GM06990 (cell line): ENCODE measurements around the gene PARP4.
A peak's percentile ranks its signal among the peaks of the same experiment; 100 is the strongest.

Source experiments
- DNase-seq: peaks from one replicate; pipeline ENCODE4 v3.0.0-alpha.2; 2011; ENCODE audit not compliant: insufficient read length; ENCODE audit errors: extremely low read depth
- H3K27me3 ChIP-seq: replicated peaks from 2 replicates; pipeline ENCODE4 v1.6.0; 2011; ENCODE audit warnings: low read length; ENCODE audit not compliant: control insufficient read depth, insufficient read depth
- H3K36me3 ChIP-seq: 2 replicates; pipeline ENCODE4 v1.5.1; 2011; ENCODE audit warnings: low read length; ENCODE audit not compliant: control insufficient read depth, insufficient read depth
- H3K4me3 ChIP-seq: replicated peaks from 2 replicates; pipeline ENCODE4 v1.5.1; 2011; ENCODE audit warnings: low read depth, mild to moderate bottlenecking, control low read depth, low read length
- TF ChIP-seq, protein P1 (sequence below): IDR thresholded peaks from 2 replicates; pipeline ENCODE4 v1.5.1; 2011; ENCODE audit warnings: low read length, control low read depth, mild to moderate bottlenecking, inconsistent platforms; ENCODE audit not compliant: insufficient read depth, poor library complexity, severe bottlenecking

The PARP4 gene

DNA sequence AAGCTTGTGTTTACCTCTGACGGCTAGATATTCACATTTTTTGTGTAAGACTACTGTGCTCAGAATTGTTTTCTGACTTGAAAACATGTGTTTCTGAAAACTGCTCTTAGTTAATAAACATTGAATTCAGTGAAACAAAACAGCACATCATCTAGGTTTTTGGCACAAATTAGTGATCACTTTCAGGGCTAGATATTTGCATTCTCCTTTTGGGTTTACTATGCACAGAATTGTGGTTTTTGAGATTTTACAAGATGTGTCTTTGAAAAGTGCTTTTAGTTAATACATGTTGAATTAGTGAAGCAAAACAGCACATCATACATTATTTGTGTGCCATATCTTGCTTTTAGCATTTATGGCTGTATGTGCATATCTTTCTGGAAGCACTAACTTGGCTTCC, 8.2 kb upstream of the PARP4 start:
- Histone ChIP-seq H3K27me3 (no peaks in the 10 kb centered on the region), H3K36me3 (no peaks in the 10 kb centered on the region), H3K4me3 (no peak overlapping the region)
- no peak for DNase-seq
- TF ChIP-seq, protein P1, sequence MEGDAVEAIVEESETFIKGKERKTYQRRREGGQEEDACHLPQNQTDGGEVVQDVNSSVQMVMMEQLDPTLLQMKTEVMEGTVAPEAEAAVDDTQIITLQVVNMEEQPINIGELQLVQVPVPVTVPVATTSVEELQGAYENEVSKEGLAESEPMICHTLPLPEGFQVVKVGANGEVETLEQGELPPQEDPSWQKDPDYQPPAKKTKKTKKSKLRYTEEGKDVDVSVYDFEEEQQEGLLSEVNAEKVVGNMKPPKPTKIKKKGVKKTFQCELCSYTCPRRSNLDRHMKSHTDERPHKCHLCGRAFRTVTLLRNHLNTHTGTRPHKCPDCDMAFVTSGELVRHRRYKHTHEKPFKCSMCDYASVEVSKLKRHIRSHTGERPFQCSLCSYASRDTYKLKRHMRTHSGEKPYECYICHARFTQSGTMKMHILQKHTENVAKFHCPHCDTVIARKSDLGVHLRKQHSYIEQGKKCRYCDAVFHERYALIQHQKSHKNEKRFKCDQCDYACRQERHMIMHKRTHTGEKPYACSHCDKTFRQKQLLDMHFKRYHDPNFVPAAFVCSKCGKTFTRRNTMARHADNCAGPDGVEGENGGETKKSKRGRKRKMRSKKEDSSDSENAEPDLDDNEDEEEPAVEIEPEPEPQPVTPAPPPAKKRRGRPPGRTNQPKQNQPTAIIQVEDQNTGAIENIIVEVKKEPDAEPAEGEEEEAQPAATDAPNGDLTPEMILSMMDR = no peak

- no peak overlapping the region for H3K4me3 ChIP-seq
- no peaks in the 10 kb centered on the region for H3K27me3 ChIP-seq
- no peak for DNase-seq
- no peaks in the 10 kb centered on the region for H3K36me3 ChIP-seq
- TF ChIP-seq, protein P1 = no peak
Observed at GRCh38 chr13:24516919-24517318, 4.3 kb upstream of the PARP4 start.

DNA sequence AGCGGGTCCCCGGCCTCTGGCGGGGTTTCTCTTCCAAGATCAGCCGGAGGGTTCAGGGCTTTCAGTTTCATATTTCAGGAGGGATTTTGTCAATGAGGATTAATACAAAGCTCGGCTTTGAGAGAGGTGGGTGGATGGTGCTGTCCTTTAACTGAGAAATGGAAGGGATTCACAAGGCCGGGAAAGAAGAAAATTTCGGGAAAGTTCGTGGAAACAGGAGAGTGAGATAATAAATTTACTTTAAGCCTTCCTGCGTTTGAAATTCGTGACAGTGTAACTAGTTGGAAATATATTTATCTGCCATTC, 283 bp upstream of the PARP4 start:
- H3K27me3 ChIP-seq = no peaks in the 10 kb centered on the region
- TF ChIP-seq, protein P1 = no peak
- H3K4me3 ChIP-seq = peak overlapping the region; percentile 98
- H3K36me3 ChIP-seq = no peaks in the 10 kb centered on the region
- no peak for DNase-seq

- Histone ChIP-seq H3K4me3 (peak overlapping the region; percentile 98), H3K27me3 (no peaks in the 10 kb centered on the region), H3K36me3 (no peaks in the 10 kb centered on the region; the same call in 1 of the 2 replicates)
- peak; percentile 32 for DNase-seq
- TF ChIP-seq, protein P1 = no peak
Observed at GRCh38 chr13:24511816-24512196, 772 bp downstream of the PARP4 start.

DNA sequence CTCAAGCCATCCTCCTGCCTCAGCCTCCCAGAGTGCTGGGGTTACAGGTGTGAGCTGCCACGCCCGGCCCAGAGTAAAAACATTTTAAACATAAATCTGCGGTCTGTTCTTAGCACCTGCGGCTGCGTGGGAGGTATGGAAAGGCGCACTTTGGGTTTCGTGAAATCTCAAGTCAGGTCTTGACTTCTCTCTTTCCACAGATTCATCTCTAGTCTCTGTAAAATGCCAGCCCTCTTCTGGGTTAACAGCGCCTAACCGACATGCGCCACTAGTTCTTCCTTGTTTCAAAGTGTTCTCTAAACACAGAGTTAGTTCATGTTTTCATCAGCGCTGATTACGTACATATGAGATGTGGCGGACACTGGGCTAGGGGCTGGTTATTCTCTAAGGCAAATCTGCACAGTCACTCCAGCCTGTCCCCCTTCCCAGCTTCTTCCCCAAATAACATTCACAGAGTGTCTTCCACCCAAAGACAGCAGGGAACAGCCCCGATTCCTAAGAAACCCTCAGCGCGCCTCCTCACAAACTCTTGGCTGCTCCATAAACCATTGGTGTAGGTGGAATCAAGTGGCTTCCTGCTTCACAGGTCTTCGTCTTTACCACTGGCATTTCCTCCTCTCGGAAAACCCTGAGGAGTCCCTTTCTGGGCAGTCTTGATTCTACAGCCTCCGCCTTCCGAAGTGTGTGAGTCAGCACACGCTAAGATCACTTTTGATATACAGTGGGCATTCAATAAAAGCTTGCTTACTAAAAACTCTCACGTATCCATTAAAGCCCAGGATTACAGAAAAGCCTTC, 1.4 kb downstream of the PARP4 start:
- Histone ChIP-seq H3K36me3 (peaks cover under 1% of the 10 kb centered on the region), H3K27me3 (no peaks in the 10 kb centered on the region), H3K4me3 (peak overlapping the region; percentile 98)
- TF ChIP-seq, protein P1 = no peak
- DNase-seq = peak; percentile 46
